Ishikawa (cell line): Measurements from ENCODE around the gene ZNF586.

Experiments
- EP300 ChIP-seq: IDR thresholded peaks from 2 replicates; pipeline ENCODE4 v1.6.1; 2012; ENCODE audit warnings: borderline replicate concordance
- RAD21 ChIP-seq: IDR thresholded peaks from 2 replicates; pipeline ENCODE4 v1.6.1; 2012; ENCODE audit warnings: low read depth
- YY1 ChIP-seq: IDR thresholded peaks from 2 replicates; pipeline ENCODE4 v1.6.1; 2012; ENCODE audit warnings: low read depth
- TF ChIP-seq, protein P1 (sequence below): IDR thresholded peaks from 2 replicates; pipeline ENCODE4 v1.6.1; 2012; ENCODE audit warnings: low read depth, mild to moderate bottlenecking

DNA sequence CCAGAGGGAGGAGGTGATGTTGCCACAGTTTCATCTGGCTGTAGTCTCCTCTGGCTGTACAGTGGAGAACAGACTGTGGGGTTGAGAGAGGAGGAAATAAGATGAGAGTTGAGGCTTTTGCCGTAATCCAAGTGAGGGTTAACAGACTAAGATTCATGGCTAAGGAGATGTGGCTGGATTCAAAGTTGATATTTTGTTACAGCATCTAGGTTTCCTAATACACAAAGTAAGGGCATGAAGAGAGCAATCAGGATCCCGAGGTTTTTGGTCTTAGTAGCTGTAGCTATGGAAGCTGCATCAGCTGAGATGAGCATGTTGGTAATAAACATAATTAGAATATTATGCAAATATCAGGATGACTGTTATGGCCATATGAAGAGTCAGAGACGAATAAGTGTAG lies 21.4 kb upstream of the ZNF586 start:
- TF ChIP-seq RAD21: no peak
- TF ChIP-seq, protein P1, sequence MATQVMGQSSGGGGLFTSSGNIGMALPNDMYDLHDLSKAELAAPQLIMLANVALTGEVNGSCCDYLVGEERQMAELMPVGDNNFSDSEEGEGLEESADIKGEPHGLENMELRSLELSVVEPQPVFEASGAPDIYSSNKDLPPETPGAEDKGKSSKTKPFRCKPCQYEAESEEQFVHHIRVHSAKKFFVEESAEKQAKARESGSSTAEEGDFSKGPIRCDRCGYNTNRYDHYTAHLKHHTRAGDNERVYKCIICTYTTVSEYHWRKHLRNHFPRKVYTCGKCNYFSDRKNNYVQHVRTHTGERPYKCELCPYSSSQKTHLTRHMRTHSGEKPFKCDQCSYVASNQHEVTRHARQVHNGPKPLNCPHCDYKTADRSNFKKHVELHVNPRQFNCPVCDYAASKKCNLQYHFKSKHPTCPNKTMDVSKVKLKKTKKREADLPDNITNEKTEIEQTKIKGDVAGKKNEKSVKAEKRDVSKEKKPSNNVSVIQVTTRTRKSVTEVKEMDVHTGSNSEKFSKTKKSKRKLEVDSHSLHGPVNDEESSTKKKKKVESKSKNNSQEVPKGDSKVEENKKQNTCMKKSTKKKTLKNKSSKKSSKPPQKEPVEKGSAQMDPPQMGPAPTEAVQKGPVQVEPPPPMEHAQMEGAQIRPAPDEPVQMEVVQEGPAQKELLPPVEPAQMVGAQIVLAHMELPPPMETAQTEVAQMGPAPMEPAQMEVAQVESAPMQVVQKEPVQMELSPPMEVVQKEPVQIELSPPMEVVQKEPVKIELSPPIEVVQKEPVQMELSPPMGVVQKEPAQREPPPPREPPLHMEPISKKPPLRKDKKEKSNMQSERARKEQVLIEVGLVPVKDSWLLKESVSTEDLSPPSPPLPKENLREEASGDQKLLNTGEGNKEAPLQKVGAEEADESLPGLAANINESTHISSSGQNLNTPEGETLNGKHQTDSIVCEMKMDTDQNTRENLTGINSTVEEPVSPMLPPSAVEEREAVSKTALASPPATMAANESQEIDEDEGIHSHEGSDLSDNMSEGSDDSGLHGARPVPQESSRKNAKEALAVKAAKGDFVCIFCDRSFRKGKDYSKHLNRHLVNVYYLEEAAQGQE: no peak
- TF ChIP-seq YY1: no peak
- TF ChIP-seq EP300: no peak
